GM18498 (cell line): ENCODE measurements around the gene C6.
"Not testable (repeated sequence)": the region's sequence is repeated elsewhere in the genome, so short reads cannot be mapped to it uniquely, and the experiment has no call there.

Experiments
- ATAC-seq: cut with Tn5 transposase; IDR thresholded peaks from one replicate; pipeline ENCODE4 v1.9.1; 2021; ENCODE audit warnings: mild to moderate bottlenecking, moderate library complexity; ENCODE audit not compliant: unreplicated experiment

Gene C6

GRCh38 chr5:41200506-41200905 lies 12.8 kb downstream of the C6 start:
- ATAC-seq, result no peak

- no peak for ATAC-seq
Observed at GRCh38 chr5:41199660-41200059, 13.7 kb downstream of the C6 start.

- ATAC-seq, result no peak
Observed at GRCh38 chr5:41196197-41196596, 17.1 kb downstream of the C6 start.

GRCh38 chr5:41195228-41195627 lies 18.1 kb downstream of the C6 start:
- no peak for ATAC-seq

- ATAC-seq, result no peak
Observed at GRCh38 chr5:41194339-41194738, 19.0 kb downstream of the C6 start.

GRCh38 chr5:41193456-41194205 lies 19.7 kb downstream of the C6 start:
- ATAC-seq, result no peak

- no peak for ATAC-seq
Observed at GRCh38 chr5:41191249-41191648, 22.1 kb downstream of the C6 start.

- no peak for ATAC-seq
Observed at GRCh38 chr5:41186143-41186542, 27.2 kb downstream of the C6 start.

- not testable (repeated sequence) for ATAC-seq
Observed at GRCh38 chr5:41183331-41183730, 30.0 kb downstream of the C6 start.

GRCh38 chr5:41182666-41183065 lies 30.7 kb downstream of the C6 start:
- no peak for ATAC-seq

GRCh38 chr5:41181691-41182564 lies 31.4 kb downstream of the C6 start:
- no peak for ATAC-seq

GRCh38 chr5:41176952-41177351 lies 36.4 kb downstream of the C6 start:
- ATAC-seq, result no peak

- no peak for ATAC-seq
Observed at GRCh38 chr5:41172012-41172411, 41.3 kb downstream of the C6 start.

GRCh38 chr5:41161271-41161670 lies 52.1 kb downstream of the C6 start:
- ATAC-seq, result no peak

- no peak for ATAC-seq
Observed at GRCh38 chr5:41157272-41157894, 55.9 kb downstream of the C6 start.

- no peak for ATAC-seq
Observed at GRCh38 chr5:41156739-41157138, 56.6 kb downstream of the C6 start.

- no peak for ATAC-seq
Observed at GRCh38 chr5:41154491-41154890, 58.8 kb downstream of the C6 start.

GRCh38 chr5:41151564-41151963 lies 61.8 kb downstream of the C6 start:
- ATAC-seq, result no peak

GRCh38 chr5:41148448-41148847 lies 64.9 kb downstream of the C6 start:
- ATAC-seq, result no peak

- no peak for ATAC-seq
Observed at GRCh38 chr5:41145306-41145705, 68.0 kb downstream of the C6 start.

- ATAC-seq, result no peak
Observed at GRCh38 chr5:41143131-41143901, 70.0 kb downstream of the C6 start.
